ENCODE measurements around the gene YKT6.

- TF ChIP-seq TAF1 (IDR thresholded peaks at IDR 0.05; ENCODE audit: borderline replicate concordance, low read depth, low read length): no peak
- no peak for TF ChIP-seq POLR2AphosphoS5 (IDR thresholded peaks at IDR 0.05; ENCODE audit: low read depth, low read length)
Measured at GRCh38 chr7:44236333-44236728, 35.6 kb downstream of the YKT6 start.

Data from GM12892 (cell line).